Effector CD8-positive, alpha-beta T cell (primary cell): Measurements from ENCODE around the gene ISG15.
A peak's percentile ranks its signal among the peaks of the same experiment; 100 is the strongest.
"Not testable (repeated sequence)": the region's sequence is repeated elsewhere in the genome, so short reads cannot be mapped to it uniquely, and the experiment has no call there.

Source experiments
- DNase-seq: peaks from one replicate; lab custom pipeline; 2025; lab: John Stamatoyannopoulos, UW

Gene ISG15

DNA sequence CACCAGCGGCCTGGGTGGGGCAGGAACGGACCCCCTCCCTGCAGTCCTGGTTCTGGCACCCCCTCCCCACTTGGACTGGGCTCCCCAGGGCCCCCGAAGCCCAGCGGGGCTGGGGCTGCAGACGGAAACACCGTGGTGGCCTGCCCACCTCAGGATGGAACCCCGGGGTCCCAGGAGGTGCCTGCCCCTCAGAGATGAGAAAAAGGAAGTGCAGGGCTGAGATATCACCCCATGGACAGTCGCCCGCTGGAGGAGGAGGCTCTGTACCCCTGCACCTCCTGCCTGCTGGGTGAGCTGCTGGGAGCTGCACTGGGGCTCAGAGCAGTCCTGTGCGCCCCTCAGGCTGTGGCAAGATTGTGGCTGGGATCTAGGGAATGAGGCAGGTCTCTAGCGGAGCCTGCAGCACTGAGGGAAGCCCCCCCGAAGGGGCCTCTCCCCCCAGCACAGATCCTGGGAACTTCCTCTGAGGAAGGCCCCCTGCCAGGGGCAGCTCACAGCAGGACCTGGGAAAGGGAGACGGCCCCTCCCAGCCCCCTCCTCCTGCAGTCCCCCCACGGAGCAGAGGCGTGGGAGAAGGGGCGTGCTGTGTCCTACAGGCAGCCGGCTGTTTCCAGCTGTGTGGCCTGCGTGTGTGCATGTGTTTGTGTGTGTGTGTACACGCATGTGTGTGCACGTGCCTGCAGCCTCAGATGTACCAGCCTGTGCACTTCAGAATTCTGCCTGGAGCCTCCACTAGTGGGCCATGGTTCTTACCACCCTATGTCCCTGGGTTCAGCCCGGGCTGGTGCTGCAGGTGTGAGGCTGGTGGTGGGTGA, 13.5 kb downstream of the ISG15 start:
- no peak for DNase-seq

DNA sequence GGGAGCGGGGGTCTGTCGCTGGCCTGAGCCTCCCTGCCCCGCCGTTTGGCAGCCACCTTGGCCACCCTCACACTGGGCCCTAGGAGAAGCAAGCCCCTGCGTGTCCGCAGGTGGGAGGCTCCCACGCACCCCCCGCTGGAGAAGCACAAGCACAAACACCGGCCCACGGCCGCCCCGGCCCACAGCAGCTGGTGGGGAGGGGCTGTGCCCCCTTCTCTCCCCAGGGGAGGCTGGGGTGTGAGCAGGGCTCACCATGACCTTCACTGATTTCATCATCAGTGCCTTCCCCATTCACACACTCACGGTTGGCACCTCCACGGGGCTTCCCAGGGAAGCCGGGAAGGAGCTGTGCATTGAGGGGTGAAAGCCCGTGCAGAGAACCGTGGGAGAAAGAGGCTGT, 14.5 kb downstream of the ISG15 start:
- no peak for DNase-seq

DNA sequence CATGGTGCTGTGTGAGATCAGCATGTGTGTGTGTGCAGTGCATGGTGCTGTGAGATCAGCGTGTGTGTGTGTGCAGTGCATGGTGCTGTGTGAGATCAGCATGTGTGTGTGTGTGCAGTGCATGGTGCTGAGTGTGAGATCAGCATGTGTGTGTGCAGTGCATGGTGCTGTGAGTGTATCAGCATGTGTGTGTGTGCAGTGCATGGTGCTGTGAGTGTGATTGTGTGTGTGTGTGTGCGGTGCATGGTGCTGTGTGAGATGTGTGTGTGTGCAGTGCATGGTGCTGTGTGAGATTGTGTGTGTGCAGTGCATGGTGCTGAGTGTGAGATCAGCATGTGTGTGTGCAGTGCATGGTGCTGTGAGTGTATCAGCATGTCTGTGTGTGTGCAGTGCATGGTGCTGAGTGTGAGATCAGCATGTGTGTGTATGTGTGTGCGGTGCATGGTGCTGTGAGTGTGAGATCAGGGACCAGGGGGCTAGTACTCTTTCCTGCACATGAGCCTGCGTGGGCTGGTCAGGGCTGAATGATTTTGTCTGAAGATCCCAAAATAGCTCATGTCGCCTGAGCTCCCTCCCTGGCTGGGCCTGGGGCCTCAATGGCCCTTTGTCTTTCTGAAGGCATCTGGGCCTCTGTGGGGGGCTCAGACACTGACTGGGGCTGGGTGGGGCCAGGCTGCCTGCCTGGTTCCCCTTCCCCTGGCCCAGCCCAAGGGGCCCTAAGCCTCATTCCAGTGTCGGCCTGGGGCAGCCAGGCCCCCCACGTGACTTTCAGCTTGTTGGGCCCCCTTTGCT, 17.8 kb downstream of the ISG15 start:
- not testable (repeated sequence) for DNase-seq

DNA sequence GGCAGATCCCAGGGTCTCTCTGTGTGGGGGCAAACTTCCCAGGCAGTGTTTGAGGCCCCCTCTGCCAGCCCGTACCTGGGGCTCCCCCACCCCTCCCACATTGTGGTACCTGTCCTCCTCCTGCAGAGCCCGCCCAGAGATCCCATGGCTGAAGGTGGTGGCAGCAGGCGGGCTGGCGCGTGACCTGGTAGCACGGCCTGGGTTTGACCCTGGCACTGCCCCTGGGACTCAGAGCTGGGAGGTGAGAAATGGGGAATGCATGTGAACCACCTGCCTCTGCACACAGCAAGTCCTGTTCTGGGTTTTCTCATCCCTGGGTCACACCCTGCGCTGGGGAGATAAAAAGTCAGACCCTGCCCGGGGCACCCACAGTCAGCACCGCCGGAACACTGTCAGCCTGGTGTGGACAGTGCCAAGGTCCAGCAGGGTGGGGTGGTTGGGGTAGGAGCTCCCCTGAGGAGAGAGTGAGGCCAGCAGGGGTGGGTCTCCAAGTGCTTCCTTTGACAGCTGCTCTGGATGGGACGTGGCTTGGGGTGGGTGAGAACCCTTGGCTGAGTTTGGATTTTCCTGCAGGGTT, 18.4 kb downstream of the ISG15 start:
- DNase-seq, result no peak

DNA sequence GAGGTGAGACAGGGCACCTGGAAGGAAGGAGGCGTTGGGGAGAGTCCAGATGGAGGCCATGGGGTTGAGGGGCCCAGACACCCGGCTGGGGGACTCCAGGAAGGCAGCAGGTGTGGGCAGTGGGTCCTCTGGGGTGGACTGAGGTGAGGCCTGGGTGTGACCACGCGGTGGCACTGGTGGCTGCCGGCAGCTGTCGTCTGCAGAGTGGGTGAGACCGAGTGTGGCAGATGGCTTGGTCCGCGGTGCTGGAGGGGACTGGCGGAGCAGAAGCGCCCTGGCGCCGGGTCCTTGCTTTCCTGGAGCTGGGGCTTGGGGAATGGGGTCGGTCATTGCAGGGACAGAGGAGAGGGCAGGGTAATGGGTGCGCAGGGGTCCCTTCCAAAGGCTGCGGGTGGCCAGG, 19.1 kb downstream of the ISG15 start:
- DNase-seq, result no peak

DNA sequence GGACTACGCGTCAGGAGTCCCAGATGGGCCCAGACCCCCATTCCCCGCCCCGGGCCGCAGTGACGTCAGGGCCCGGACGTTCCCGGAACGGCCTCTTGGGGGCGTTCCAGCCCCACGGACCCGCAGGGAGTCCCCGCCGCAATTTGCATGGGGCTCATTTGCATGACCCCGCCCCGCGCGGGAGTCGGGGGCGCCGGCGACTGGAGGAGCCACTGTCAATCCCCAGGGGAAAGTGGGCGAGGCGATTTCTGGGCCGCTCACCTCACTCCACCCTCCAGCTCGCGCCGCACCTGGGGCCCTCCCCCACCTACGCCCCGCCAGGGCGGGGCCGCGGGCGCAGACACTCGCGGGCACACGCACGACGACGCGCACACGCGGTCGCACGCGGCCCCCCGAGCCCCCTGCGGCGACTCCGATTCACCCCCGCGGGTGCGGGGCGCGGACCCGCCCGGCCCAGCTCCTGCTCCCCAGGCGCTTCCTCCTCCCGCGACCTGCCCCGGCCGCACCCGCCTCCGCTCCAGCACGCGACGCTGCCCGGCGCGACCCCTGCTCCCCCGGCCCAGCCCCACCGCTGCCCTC, 19.8 kb downstream of the ISG15 start:
- peak; percentile 89 for DNase-seq

GRCh38 chr1:1033731-1034438, 20.6 kb downstream of the ISG15 start:
- DNase-seq, result no peak

DNA sequence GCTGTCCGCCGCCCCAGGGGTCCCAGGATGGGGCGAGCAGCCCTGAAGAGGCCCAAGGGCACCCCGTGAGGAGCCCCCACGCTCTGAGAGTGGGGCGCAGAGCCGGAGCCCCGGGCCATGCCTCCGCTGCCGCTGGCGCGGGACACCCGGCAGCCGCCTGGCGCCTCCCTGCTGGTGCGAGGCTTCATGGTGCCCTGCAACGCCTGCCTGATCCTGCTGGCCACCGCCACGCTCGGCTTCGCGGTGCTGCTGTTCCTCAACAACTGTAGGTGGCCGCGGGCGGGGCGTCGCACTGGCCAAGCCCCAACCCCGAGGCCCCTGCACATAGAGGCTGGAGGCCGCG, 21.1 kb downstream of the ISG15 start:
- no peak for DNase-seq

GRCh38 chr1:1035291-1035943, 22.1 kb downstream of the ISG15 start:
- no peak for DNase-seq

DNA sequence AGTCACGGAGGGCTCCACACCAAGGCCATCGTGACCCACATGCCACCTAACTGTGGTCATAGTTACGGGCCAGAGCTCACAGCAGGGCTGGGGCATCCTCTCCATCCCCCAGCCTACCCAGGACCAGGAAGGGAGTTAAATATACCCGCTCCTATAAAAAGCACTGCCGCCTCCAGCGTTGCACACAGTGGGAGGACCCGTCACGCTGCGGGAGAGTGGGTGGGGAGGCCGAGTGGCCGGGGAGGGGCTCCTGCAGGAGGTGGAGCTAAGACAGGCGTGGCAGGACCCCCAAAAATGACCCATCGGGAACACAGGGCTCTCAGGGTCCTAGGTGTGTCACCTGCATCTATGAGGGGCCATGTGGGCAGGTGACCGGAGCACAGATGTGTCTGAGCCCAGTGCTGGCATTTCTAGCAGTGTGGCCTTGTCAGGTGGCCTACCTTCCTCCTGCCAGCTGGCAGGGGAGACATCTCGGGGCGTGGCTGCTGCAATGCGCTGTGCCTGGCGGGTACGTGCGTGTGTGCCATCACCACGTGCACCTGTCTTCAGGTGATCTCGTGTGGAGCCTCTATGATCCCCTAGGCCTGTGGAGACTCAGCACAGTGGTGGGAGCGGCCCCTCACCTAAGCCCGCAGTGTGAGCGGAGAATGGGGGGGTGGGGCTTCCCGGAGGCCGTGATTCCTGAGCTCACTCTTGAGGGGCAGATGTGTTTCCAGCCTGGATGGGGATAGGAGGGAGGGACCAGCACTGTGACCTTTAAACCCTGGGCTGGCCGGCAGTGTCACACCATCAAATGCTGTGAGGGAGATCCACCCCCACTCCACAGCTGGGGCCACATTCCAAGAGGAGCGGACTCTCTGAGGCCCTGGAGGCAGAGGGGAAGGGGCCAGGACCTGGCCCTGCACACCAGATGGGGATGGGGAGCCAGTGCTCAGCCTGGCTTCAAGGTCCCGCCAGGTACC, 24.4 kb downstream of the ISG15 start:
- no peak for DNase-seq

- no peak for DNase-seq
Observed at GRCh38 chr1:1038694-1039093, 25.4 kb downstream of the ISG15 start.

DNA sequence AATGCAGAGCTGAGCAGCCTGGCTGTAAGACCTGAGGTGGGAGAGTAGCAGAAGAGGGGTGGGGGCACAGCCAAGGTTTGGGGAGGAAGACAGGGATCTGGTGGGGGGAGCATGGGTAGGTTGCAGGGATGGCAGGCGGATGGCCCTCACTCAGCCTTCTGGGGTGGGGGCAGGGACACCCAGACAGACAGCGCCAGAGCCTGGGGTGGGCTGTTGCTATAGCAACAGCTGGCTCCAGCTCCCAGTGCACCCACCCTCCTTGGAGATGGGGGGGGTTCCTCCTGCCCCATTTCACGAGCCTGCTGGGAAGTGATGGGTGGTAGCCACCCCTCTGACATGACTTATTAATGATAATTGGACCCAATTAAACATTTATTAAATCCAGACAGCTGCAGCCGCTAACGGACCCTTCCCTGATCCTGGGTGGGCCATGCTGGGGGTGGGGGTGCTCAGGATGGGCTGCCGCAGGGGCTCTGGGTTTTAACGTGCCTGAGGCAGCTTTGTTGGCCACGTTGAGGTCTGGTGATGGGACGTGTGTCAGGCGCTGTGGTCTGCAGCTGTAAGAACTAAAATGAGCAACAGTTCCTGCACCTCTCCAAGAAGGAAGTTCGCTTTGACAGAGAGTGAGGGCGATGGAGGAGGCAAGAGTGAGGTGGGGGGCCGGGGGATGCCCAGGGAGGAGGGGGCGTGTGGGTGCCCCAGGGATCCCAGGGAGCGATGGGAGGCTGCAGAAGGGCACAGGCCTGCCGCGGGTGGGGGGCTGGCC, 26.0 kb downstream of the ISG15 start:
- DNase-seq, result no peak

GRCh38 chr1:1040004-1040991, 27.0 kb downstream of the ISG15 start:
- peak; percentile 79 for DNase-seq

- peak; percentile 34 for DNase-seq
Observed at GRCh38 chr1:1041092-1041523, 27.8 kb downstream of the ISG15 start.

DNA sequence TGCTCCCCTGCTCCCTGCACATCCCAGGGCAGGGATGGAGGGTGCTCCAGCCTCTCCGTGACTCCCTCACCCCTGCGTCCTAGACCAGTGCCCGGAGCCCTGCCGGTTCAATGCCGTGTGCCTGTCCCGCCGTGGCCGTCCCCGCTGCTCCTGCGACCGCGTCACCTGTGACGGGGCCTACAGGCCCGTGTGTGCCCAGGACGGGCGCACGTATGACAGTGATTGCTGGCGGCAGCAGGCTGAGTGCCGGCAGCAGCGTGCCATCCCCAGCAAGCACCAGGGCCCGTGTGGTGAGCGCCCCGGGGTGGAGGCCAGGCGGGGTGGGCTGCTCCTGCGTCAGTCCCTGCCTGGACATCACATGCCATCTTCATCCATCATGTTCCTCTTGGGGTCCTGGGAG, 28.6 kb downstream of the ISG15 start:
- DNase-seq, result peak; percentile 8

DNA sequence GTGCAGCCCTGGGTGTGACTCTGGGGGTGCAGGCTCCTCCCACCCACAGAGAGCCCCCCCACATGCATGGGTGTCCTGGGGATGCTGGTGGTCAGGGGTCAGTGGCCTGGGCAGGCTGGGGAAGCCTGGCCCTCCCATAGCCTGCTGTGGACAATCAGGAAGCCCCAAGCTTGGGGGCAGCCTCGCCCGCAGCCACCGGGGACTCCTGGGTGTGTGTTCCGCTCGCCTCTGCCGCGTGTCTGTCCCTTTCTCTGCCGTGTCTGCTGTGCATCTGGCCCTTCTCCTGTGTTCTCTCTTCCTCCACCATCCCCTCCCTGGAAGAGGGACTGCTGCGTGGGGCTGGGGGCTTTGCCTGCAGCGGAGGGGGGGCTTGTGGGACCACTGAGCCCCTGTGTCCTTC, 29.5 kb downstream of the ISG15 start:
- no peak for DNase-seq

DNA sequence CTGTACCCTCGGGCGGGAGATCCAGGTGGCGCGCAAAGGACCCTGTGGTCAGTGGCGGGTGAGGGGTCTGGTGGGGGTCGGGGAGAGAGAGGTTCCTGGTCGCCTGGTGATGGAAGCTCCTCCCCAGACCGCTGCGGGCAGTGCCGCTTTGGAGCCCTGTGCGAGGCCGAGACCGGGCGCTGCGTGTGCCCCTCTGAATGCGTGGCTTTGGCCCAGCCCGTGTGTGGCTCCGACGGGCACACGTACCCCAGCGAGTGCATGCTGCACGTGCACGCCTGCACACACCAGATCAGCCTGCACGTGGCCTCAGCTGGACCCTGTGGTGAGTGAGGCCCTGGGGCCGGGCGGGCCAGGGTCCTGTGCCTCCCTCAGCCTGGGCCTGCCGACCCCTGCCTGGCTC, 30.1 kb downstream of the ISG15 start:
- no peak for DNase-seq

DNA sequence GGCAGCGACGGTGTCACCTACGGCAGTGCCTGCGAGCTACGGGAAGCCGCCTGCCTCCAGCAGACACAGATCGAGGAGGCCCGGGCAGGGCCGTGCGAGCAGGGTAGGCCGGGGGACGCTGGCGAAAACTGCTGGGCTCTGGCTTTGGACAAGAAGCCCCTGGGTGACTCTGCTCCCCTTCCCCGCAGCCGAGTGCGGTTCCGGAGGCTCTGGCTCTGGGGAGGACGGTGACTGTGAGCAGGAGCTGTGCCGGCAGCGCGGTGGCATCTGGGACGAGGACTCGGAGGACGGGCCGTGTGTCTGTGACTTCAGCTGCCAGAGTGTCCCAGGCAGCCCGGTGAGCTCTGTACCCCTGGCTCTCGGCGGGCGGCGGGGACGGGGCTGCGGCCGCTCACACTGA, 30.6 kb downstream of the ISG15 start:
- no peak for DNase-seq
